ENCODE data around the gene LMF1.

- TF ChIP-seq, protein P1, sequence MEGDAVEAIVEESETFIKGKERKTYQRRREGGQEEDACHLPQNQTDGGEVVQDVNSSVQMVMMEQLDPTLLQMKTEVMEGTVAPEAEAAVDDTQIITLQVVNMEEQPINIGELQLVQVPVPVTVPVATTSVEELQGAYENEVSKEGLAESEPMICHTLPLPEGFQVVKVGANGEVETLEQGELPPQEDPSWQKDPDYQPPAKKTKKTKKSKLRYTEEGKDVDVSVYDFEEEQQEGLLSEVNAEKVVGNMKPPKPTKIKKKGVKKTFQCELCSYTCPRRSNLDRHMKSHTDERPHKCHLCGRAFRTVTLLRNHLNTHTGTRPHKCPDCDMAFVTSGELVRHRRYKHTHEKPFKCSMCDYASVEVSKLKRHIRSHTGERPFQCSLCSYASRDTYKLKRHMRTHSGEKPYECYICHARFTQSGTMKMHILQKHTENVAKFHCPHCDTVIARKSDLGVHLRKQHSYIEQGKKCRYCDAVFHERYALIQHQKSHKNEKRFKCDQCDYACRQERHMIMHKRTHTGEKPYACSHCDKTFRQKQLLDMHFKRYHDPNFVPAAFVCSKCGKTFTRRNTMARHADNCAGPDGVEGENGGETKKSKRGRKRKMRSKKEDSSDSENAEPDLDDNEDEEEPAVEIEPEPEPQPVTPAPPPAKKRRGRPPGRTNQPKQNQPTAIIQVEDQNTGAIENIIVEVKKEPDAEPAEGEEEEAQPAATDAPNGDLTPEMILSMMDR (IDR thresholded peaks at IDR 0.05) = no peak
- no peak for TF ChIP-seq POLR2A (IDR thresholded peaks at IDR 0.05)
Measured at GRCh38 chr16:844638-845350, 126.0 kb downstream of the LMF1 start.
